LNCAP (cell line): ENCODE data around the gene CSMD2.

Experiments
- CTCF ChIP-seq: fragments of 450-650 bp; IDR thresholded peaks from 2 replicates; pipeline ENCODE4 v1.5.1; 2017; ENCODE audit warnings: mild to moderate bottlenecking

Gene CSMD2

GRCh38 chr1:33971913-33972312, 193.1 kb downstream of the CSMD2 start:
- no peak for TF ChIP-seq CTCF

GRCh38 chr1:33971018-33971710, 193.9 kb downstream of the CSMD2 start:
- no peak for TF ChIP-seq CTCF

GRCh38 chr1:33970148-33970825, 194.7 kb downstream of the CSMD2 start:
- TF ChIP-seq CTCF: no peak

- no peak for TF ChIP-seq CTCF
Observed at GRCh38 chr1:33966346-33967141, 198.5 kb downstream of the CSMD2 start.

- no peak for TF ChIP-seq CTCF
Observed at GRCh38 chr1:33965086-33965485, 199.9 kb downstream of the CSMD2 start.

- TF ChIP-seq CTCF: no peak
Observed at GRCh38 chr1:33962061-33962460, 203.0 kb downstream of the CSMD2 start.

- no peak for TF ChIP-seq CTCF
Observed at GRCh38 chr1:33960188-33960895, 204.7 kb downstream of the CSMD2 start.
